ENCODE data around the gene CREB3L2.

CREB3L2 gene

GRCh38 chr7:137893143-137893742 is 108.6 kb downstream of the CREB3L2 start:
- no peak for DNase-seq

GRCh38 chr7:137891016-137891655 is 110.8 kb downstream of the CREB3L2 start:
- DNase-seq, result no peak

DNA sequence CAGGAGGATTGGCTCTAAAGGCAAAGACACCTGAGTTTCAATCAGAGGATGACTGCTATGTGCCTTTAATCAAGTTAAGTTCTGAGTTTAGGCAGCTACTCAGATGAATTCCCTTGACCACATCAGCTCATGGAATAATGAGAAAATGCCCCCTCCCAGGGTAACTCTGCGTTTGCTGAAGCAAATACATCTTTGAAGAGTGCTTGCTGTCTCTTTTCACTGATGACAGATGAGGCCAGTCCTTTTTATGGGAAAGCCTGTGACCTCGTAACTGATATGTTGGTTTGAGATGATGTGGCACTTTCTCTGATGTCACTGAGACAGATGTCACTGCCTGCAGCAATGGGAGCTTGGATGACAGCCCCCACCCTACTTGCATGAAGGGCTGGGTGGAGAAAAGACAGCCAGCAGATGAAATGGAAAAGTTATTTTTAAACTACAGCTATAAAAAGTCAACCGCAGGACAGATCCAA is 111.4 kb downstream of the CREB3L2 start:
- DNase-seq, result no peak

- no peak for DNase-seq
Observed at GRCh38 chr7:137888241-137888640, 113.6 kb downstream of the CREB3L2 start.

GRCh38 chr7:137886746-137887145 is 115.1 kb downstream of the CREB3L2 start:
- DNase-seq, result no peak

DNA sequence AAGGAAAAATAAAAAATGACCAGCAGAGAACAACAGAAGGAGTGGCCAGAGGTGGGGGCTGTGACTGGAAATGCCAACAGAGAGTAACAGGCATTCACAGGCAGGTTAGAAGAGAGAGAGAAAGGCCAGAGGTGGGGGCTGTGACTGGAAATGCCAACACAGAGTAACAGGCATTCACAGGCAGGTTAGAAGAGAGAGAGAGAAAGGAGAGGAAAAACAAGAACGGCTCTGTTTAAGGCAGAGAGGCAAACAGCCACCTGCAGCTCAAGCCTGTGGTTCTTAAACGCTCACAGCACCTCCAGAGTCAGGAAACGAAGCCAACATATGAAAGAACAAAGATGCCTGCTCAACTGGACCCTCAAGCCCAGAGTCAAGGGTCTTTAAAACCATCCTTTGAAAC is 115.6 kb downstream of the CREB3L2 start:
- no peak for DNase-seq

- DNase-seq, result no peak
Observed at GRCh38 chr7:137885678-137886077, 116.2 kb downstream of the CREB3L2 start.

- no peak for DNase-seq
Observed at GRCh38 chr7:137882806-137883205, 119.1 kb downstream of the CREB3L2 start.

DNA sequence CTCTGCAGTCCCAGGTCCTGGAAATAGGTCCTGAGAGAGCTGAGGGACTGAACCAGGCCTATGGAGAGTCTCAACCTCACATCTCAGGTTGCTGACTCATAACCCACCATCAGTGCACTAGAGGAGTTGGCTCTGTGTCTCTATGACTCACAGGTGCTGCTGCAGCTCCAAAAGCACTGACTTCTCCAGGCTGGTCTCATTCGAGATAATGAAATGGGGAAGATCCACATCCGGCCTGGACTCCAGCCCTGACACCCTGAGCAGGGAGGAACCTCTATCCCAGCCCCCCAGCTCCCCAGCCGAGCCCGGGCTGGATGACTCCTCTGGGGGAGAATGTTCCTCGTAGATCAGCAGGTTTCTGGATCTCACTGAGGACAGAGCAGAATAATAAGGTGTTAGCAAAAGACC is 119.6 kb downstream of the CREB3L2 start:
- DNase-seq, result no peak

DNA sequence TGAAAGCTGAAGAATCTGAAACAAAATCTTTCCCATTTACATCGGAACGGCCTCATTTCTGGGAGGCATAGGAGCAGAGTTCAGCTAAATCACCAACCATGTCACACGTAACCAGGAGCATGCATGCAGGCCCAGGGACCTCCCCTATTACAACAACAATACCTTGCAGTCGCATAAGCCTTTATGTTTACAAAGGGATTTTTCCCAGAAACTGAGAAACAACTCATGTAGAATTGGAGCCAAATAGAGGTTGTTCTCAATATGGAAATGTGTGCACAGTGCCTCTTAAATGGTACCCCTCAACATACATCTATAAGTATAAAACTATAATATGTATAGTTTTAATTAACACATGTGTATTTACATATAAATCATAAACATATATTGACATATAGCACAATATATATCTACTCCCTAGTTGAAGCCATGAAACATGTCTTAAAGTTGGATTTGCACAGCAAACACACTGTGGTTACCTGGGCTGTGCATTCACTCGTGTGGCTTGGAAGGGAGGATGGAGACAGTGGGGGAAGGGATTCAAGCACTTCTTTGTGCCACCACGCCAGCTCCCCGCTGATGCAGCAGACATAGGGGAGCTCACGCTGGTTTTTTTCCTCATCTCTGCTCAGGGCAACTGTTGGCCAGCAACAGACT is 120.2 kb downstream of the CREB3L2 start:
- no peak for DNase-seq

DNA sequence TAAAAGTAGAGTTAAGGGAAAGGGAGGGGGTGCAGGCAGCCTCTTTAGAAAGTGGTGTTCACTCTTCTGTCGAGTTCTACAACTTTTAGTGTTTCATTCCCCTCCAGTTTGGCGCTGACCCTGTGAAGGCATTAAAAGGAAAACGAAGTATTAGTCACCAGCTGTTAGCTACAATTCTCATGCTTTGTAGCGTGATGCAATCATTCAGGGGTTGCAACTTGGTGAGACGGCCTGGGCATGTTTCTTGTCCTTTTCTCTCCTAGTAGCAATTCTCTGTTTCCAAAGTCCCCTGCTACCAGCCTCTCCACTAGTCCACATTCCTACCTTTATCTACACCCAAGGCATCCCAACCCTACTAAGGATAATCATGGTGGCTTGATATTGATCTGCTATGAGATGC is 121.5 kb downstream of the CREB3L2 start:
- DNase-seq, result no peak

- DNase-seq, result no peak
Observed at GRCh38 chr7:137879357-137880158, 122.3 kb downstream of the CREB3L2 start.

DNA sequence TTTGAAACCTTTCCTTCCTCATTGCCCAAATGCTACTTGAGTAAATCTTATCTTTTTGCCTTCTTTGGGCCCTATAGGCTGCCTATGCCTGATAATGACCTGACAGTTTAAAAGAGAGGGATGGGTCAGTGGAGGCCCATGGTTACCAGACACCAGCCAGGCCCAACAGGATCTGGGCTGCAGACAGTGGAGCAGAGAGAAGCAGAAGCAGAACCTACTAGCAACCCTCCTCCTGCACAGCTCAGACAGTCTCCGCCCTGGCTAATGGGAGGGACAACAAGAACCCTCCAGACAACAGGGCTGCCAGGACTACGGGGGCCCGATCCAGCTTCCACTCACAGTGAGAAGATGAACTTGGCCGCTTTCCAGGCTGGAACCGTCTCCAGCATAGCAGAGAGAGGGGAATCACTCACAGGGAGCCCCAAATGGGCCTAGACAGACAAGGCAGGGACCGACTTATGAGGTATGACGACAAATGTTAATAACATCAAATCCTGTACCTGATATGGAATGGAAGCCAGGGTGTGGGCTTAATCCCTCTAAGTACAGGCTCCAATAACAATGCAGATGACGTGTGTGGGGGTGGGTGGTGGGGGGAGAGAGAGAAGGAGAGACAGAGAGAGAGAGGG is 123.4 kb downstream of the CREB3L2 start:
- no peak for DNase-seq

DNA sequence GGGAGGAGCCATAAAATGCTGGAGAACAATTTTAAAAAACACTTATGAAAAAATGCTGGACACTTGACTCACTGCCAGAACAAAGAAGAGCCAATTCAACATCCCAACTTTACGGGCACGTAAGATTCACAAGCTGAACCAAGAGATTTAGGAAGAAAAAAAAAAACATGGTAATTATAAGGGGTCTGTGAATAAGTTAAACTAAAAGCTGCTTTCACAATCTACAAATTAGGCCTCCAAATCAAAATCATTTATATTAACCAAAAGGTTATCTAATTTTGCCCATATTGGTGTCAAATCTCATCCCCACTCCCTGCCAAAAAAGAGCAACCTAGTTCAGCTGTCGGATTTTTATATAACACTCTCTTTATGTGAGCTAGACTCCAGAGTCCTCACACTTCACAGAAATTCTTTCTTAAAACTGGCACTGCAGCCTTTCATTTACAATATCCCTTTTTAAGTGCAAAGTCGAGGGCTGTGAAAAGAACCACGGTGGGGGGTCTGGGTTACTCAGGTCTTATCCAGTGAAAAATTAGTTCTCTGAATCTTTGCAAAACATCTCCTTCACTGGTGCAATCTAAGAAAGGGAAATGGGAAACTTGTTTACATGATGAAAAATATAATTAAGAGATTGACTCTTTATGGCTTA is 124.7 kb downstream of the CREB3L2 start:
- no peak for DNase-seq

DNA sequence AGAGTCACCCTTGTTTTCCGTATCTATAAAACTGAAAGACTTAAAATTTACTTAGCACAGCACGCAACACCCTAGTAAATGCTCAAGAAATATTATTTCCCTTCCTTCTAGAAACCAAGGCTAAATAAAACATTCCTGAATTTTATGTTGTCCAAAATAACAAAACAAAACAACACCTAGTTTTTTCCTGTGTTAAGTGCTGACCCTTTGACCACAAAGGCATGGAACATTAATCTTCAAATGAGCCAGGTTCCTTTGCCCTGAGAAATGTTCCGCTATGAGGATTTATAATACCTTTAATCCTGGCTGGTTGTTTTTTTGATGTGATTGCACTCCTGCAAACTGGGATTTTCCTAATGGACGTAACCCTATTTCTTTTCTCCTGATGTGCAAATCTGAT is 126.1 kb downstream of the CREB3L2 start:
- no peak for DNase-seq

- DNase-seq, result no peak
Observed at GRCh38 chr7:137873979-137874777, 127.7 kb downstream of the CREB3L2 start.

DNA sequence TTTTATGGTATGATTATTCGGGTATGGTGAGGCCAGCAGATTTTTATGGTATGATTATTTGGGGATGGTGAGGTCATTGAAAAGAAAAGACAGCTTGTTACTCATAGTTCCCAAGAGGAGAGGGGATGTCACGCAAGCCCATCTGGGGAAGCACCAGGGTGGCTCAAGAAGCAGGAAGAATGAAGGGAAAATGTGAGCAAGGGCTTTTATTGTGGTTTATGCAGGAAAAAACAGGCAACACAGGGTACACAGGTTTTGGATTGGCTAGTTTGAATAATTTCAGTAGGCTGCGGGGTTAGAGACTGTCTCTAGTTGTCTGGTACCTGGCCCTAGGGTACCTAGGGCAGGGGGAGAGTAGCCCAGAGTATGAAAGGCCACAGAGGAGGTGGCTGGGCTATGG is 128.4 kb downstream of the CREB3L2 start:
- no peak for DNase-seq

- no peak for DNase-seq
Observed at GRCh38 chr7:137871170-137871915, 130.5 kb downstream of the CREB3L2 start.

DNA sequence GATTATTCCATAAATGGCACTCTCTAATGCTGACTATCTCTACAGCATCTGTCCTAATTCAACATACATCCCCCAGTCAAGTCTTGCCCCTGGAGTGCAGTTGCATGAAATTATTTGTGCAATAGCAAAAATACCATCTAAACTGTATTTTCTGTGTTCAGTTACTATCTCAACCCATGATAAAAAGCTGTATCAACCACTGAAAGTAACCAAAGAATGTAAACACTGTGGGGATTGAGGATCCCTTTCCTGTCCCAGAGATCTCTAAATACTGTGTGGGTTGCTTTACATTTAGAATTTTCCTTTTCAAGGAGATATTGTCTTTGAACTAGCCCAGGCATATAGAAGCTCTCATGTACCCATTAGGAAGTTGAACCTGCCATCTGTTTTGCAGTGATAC is 131.2 kb downstream of the CREB3L2 start:
- no peak for DNase-seq

DNA sequence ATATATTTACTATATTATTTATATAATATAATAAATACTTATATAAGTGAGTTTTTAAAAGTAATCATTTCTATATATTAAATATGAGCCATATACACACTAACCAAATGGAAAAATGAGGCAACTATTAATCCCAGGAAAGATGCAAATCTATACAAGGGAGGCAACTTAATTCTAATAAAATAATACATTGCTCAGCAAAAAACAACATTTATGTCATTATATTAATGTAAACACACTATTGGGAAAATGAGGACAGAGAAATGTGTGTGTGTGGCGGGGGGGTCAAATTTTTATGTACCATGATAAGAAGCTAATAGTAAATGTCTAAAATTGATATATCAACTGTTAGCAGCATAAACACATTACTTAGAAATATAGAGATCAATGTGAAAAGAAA is 131.8 kb downstream of the CREB3L2 start:
- no peak for DNase-seq

GRCh38 chr7:137869260-137869659 is 132.6 kb downstream of the CREB3L2 start:
- no peak for DNase-seq
